GM18870 (cell line): Measurements from ENCODE around the gene ARHGEF16.

Source experiments
- ATAC-seq: cut with Tn5 transposase; IDR thresholded peaks from one replicate; pipeline ENCODE4 v1.9.1; 2021; ENCODE audit warnings: moderate library complexity; ENCODE audit not compliant: unreplicated experiment

ARHGEF16 gene

DNA sequence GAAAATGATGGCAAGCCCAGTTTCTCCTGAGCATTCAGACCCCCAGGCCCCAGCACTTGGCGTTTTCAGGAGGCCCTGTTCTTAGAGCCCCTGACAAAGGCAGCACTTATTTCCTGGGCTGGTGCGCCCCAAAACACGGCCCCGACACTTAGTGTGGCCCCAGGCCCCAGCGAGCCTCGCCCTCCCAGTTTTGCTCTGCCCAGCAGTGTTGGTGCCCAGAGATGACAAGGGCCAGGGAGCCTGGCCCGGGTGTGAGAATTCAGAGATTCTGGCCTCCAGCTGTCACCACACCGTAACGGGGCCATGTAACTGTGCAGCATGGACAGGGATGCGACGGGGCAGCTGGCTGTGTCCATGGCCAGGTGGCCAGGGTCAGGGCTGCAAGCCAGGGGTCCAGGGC is 18.0 kb upstream of the ARHGEF16 start:
- ATAC-seq, result no peak

DNA sequence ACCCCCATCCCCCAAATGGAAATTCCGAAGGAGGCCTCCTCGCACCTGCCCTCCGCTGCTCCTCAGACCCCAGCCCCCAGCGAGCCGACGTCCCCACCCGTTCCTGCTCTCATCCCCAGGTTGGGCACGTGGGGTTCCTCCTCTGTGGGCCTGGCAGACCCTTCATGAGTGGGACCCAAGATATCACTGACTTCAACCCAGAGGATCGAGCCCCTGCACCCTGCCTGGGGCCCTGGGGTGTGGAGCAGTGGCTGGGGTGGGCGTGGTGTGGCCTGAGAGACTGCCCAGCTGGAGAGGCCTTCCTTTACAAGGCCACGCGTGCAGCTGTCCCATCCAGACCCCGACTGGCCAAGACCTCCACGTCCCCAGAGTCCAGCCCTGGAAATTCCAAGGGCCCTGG is 17.6 kb upstream of the ARHGEF16 start:
- no peak for ATAC-seq

DNA sequence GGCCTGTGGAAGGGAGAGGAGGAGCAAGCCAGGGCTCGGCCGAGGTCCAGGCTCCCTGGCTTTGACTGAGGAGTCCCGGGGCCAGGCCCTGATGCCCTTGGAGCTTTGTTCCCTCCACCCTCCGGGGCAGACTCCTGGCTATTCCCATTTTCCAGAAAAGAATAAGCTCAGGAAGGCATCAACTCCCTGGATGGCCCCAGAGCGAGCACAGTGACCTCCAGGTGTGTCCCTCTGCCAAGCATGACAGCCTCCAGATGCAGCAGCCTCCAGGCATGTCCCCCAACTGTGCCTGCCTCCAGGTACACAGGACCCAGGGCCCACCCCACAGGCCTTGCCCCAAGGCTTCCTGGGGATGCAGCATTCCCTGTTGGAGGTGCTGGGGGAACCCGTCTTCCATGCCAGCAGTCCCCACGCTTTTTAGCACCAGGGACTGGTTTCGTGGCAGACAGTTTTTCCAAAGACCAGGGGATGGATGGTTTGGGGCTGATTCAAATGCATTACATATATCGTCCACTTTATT is 15.7 kb upstream of the ARHGEF16 start:
- no peak for ATAC-seq

DNA sequence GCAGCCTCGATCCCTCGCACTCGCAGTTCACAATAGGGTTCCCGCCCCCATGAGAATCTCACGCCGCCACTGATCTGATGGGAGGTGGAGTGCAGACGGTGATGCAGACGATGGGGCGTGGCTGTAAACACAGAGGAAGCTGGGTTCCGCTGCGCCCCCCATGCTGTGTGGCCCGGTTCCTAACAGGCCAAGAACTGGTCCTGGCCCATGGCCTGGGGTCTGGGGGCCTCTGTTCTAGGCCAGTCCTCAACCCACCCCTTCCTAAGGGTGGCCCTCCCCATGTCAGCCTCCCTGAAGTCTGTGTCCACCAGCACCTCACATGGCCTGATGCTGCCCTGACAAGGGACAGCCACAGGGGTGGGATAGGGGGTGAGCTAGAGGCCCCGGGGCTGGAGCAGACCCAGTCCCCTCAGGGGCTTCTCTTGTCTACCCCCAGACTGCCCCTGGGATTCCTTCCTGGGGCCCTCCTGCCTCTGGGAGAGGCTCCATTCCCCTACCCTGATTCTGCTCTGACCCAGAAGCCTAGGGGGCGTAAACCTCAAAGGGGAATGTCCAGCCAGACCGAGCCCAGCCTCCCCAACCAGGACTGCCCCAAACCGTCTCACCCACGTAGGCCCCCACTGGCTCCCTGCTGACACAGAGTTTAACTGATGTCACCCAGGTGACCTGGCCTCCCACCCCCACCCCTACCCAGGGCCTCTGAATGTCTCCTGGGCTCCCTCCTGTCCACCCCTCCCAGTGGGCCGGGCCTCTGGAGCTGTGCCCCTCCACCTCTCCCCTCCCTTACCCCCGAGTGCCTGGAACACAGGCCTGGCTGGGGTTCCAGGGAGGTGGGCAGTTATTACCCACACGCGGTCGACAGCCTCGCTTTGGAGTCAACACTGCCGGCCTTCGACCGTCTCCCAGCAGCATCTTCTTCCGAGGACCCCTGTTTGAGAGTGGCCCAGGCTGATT is 14.8 kb upstream of the ARHGEF16 start:
- no peak for ATAC-seq

DNA sequence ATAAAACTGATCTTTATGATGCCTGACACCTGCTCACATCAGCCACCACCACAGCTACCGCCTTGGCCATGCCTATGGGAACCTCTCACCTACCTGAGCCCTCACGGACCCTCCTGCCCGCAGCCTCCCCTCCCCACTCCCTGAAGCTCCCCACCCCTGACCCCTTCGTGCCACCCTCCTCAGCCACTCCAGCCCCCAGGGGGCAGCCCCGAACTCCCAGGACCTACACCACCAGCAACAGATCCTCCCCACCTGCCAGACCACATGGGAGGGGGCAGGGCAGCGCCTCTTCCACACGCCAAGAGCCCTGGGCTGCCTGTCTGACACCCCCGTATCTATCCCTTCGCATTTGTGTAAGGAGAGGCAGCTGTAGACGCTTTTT is 14.2 kb upstream of the ARHGEF16 start:
- no peak for ATAC-seq

DNA sequence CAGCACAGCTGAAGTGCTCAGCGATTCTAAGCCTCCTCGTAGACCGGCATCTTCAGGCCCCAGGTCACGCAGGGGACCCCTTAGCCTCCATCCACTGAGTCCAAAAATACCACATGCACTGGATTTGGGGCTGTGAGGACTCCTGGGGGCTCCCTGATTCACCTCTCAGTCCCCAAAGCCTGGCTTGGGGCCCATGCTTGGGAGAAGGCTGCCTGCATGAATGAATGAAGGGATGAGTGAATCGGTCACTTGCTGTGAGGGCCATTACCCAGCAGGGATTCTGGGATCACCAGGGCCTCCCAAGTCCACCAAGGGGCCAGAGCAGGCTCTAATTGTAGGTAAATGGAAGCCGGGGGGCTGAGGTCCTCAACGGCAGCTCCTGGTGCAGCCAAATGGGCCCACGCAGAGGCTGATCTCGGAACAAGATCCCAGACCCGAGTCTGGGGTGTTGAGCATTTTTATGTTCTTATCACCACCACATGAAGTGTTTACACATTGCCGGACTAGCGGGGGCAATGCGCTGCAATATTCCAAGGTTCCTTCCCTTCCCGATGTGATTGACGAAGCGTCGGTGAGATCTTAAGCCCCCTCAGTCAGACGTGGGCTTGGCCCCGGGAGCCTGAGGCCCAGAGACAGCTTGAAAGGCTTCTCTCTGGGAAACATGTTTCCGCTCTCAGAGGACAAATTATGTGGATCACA is 13.6 kb upstream of the ARHGEF16 start:
- no peak for ATAC-seq

DNA sequence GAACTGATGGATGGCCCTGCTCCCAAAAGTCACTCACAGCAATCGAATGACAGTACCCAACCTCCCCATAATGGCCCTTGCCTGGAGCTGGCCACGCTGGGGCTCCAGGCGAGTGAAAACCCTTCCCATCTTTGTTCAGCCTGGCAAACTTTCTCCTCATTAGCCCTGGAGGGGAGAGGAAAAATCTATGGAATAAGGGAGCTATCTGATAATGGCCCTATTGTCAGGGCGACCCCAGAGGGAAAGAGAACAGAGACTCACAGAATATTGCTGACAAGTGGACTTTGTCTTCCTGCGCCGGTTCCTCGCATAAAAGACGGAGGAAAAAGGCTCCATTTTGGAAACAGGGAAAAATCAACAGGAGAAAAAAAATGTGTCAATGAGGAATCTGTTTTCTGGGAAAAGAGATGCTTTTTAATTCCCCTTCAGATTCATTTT is 13.0 kb upstream of the ARHGEF16 start:
- ATAC-seq, result no peak

DNA sequence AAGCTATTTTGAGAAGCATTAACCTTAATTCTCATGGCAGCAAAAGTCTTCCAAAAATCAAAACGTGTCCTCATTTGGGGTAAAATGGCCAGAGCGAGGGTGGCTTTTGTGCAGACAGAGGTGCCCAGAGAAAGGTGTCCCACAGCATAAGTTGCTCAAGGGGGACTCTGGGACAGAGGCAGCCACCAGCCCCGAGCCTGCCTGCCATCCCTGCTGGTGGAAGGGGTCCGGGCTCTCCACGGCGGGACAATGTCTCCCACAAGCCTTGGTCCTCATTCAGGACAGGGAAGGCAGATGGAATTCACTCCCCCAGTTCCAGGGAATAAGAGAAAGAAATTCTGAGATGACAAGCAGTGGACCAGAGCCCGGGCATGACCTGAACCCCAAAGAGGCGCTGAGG is 12.6 kb upstream of the ARHGEF16 start:
- no peak for ATAC-seq

DNA sequence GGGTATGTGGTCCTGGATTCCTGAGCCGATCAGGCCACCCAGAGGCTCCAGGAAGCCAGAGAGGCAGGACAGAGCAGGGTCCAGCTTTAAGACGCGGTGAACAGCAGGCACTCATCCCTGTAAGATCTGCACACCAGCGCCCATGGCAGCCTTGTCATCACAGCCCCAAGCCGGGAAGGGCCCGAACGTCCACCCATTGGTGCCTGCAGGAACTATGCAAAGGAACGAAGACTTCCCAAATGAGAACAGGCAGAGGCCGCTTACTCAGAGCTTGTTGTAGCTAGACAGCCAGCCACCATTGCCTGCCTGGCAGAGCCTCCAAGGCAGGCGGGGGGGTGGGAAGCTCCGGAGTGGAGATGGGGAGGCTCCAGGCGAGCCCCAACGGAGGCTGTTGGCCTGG is 12.1 kb upstream of the ARHGEF16 start:
- ATAC-seq, result no peak

DNA sequence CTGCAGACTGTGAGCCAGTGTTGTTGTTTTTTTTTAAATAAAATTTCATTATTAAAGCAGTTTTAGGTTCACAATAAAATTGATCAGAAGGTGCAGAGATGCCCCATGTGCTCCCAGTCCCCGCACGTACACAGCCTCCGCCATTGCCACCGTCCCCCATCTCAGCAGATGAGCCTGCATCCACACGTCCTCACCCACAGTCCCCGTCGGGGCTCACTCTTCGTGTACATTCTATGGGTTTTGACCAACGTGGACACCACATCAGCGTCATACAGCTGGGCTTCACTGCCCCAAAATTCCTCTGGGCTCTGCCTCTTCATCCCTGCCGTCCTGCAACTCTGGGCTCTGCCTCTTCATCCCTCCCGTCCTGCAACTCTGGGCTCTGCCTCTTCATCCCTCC is 11.6 kb upstream of the ARHGEF16 start:
- ATAC-seq, result no peak

DNA sequence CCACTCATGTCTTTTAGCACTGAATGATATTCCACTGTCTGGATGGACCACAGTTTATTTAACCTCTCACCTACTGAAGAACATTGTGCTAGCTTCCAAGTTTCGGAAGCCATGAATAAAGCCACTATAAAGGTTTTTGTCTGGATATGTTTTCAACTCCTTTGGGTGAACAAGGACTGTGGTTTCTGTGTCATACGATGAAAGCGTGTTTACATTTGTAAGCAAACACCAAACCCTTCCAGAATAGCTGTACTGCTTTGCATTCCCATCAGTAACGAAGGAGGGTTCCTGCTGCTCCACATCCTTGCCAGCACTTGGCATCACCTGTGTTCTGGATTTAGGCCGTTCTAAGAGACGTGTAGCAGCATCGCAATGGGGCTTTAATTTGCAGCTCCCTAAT is 10.7 kb upstream of the ARHGEF16 start:
- ATAC-seq, result no peak

DNA sequence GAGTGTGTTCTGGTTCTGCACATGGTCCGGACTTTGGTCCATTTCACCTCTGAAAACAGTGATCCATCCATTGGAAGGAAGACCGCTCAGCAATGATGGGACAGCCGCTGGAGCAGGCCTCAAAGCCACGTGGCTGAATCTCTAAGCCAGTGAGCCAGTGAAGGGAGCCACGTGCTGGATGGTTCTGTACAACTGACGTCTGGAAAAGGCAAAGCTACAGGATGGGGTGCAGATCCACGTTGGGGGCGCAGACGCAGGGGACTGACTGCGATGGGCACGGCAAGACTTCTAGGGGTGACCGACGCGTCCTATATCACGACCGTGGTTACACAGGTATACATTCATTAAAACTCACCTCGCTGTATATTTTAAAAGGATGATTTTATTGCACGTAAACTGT is 10.2 kb upstream of the ARHGEF16 start:
- no peak for ATAC-seq

DNA sequence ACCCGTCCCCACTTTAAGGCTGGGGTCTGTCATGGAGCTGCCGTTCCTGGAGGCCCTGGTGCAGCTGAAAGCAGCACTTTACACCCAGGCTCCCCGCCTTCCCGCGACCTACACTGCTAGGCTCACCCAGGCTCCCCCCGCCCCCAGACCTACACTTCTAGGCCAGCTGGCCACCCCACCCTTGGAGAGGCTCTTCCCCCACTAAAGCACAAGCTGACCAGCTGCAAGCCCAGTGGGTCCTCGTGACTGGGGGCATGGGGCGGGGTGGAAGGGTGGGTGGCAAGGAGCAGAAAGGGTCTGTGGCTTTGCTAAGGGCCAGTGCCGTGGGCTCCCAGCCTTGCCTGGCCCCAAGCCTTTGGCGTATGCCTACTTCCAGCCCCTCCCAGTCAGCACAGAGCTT is 9.7 kb upstream of the ARHGEF16 start:
- no peak for ATAC-seq

DNA sequence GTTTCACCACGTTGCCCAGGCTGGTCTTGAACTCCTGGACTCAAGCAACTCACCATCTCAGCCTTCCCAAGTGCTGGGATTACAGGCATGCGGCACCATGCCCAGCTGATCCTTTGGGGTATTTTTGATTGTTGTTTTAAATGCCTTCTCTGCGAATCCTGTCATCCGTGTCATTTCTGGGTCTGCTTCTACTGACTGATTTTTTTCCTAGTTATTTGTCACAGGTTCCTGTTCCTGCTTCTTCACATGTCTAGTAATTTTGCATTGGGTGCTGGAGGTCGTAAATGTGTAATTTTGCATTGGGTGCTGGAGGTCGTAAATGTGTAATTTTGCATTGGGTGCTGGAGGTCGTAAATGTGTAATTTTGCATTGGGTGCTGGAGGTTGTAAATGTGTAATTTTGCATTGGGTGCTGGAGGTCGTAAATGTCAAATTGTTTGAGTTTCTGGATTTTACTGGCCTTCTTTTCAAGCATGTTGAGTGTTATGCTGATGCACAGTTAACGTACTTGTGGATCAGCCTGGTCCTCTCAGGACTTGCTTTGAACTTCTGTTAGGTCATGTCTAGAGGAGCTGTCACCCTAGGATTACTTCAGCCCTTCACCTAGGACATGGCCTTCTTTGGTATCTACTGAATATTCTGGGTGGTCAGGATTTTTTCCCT is 4.1 kb upstream of the ARHGEF16 start:
- ATAC-seq, result no peak

DNA sequence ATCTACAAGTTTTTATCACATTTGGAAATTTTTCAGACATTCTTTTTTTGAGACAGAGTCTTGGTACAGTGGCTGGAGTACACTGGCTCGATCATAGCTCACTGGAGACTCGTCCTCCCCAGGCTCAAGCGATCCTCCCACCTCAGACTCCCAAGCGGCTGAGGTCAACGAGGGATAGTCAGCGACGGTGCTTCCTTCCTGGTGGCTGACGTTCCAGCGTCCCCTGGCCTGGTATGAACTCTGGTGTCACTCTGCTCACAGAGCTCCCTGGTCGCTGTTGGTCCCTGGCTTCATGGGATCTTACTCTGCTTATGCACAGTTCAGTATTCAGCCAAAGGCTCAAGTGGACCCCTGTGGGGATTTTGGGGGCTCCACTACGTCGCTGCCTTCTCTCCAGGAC is 3.5 kb upstream of the ARHGEF16 start:
- ATAC-seq, result no peak

DNA sequence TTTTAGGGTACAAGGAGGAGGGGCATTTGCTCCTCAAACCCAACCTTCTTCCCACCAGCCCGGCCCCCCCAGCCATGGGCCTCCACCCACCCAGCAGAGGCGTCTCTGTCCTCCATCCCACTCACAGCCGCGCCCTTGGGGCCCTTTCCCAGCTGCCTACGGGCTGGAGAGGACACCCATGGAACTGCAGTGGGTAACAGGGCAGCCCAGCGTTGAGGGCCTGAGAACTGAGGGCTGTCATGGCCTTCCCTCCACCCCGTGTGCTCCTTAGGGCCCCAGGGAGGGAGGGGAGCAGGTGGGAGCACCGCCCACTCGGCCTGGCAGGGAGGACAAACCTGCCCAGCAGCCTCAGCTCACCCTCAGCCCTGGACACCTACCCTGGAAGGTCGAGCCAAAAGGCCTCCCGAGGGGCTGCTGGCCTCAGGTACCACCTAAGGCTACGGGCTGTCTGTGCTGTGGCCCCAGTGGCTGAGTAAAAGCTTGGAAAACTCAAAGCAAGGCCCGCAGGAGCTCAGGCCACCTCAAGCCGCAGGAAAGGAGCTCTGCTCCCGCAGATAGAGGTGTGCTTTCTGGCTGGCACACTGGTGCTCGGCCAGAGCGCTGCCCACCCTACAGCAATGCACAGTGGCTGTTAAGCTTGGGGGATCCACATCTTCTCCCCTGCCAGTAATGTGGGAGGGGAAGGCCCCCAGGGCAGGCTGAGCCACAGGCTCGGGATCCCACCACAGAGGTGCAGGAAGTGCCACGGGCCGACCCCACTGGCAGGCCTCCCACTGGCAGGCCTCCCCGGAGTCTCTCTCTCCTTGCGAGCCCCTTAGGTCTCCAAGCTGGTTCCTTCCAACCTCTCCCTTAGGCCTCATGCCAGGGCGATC is 2.2 kb upstream of the ARHGEF16 start:
- ATAC-seq, result no peak

DNA sequence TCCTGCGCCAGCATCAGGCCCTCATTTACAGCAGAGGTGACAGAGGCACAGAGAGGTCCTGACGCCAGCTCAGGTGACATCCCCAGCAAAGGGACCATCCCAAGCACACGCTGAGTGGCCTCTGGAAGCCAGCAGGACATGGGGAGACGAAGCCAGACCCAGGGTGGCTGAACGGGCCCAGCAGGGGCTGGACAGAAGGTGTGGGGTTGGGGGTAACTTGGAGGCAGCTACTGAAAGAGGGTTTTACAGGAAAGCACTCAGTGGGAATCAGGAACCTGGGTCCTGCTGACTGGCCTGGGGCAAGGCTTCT is 1.6 kb upstream of the ARHGEF16 start:
- no peak for ATAC-seq

DNA sequence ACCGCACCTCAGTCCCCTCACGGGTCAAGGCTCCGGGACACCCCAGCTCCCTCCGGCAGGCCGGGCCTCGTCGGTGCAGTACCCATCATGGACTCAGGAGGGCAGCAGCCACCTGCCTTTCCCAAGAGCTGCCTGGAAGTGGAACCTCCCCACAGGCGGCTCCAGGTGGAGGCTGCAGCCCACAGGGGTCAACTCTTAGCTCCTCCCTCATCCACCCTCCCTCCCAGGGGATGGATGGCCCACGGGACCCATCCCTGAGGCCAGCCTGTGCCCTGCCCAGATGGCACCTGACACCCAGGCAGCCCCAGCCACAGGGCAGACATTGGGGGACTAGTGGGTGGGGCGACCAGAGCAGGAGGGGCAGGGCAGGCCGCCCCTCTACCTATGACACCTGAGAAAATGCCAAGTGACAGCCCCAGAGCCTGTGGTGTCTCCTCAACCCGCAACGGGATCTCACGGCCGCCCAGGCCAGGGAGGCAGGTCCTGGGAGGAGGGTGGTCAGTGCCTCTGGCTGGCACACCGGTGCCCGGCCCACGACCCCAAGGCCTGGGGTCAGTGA is 1.2 kb upstream of the ARHGEF16 start:
- ATAC-seq, result no peak

DNA sequence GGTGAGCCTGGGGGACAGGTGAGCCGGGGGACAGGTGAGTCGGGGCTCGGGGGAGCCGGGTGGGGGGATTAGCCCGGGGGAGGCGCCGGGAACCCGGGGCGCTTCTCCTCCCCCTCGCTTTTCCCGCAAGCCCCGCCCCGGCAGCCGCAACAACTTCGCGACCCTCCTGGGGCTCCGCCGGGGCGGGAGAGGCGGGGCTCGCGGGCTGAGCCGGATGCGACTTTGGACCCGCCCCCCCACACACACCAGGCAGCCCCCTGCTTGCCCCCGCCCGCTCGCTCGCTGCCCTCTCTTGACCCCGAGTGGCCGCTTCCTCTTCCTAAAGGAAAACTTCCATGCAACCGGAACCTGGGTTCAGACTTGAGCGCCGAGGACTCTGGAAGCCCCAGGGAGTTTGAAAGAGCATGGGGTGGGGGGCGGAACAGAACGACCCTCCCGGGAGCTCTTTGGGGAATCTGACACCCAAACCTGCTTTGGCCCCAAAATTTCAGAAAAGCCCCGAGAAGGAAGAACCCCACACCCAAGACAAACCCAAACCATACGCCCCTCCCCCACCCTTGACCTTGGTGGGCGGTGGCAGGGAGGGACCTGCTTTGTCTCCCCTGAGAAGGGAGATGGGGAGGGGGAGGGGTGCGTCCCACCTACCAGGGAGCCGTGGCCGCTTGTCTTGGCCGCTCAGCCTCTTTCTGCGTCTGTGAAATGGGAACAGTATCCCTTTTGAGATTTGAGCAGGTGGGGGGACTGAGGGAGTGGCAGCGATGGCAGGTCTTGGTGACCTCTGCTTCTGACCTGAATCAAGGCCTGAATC is 550 bp downstream of the ARHGEF16 start:
- no peak for ATAC-seq
